ENCODE results near the gene RUNX2.

The RUNX2 gene

GRCh38 chr6:45617441-45617840 is 289.3 kb downstream of the RUNX2 start:
- no peak for DNase-seq (ENCODE audit: low spot score)

DNA sequence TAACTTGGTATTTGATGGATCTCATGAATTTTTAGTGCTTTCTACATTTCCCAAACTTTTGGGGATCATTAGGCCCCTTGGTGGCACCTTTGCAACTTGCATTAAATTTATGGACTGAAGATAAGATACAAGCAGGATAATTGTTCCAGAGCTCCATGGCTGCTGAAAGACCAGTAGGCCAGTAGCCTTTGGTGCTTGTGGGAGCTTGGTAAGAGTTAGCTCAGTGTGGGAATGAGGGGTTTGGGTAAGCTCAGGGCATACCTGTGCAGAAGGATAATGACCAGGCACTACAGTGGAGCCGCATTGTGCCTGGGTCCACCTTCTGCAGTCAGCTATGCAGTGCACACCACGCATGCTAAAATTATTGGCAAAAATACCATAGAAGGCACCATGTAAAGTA is 290.1 kb downstream of the RUNX2 start:
- no peak for DNase-seq (ENCODE audit: low spot score)

DNA sequence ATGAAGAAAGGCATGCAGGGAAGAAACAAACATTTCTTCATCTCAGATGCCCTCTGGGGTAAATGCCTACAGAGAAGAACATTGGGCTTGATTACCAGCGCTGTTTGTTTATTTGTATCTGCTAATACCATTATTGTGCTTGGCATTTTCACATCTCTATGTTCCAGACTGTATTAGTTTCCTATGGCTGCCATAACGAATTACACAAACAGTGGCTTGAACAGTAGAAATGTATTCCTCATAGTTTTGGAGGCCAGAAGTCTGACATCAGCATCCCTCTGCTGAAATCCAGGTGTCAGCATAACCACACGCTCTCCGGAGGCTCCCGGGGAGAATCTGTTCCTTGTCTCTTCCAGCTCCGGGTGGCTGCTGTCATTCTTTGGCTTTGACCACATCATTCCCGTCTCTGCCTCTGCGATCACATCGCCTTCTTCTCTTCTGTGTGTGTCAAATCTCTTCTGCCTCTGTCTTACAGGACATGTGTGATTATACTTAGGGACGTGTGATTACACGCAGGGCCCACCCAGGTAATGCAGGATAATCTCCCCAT is 291.2 kb downstream of the RUNX2 start:
- DNase-seq (ENCODE audit: low spot score) = no peak

DNA sequence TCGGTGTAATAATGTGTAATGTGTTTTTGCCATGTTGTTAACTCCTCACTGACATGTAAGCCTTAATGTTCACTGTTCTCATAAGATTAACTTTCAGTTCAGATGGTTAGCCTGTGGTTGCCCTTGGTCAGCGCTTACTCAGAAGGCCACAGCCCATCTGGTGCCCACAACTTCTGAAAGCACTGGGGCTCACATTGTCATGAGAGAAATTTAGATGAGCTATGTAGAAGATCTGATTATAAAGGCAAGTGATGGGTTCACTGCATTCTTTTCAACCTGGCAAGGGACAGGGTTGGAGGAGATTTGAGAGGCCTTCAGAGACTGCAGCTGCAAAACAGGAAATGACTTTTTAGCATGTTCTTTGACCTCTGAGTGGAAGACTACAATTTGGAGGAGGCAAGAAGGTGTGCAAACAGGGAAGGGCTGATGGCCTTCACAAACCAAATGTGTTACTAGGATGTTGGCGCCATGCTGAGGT is 291.9 kb downstream of the RUNX2 start:
- DNase-seq (ENCODE audit: low spot score) = no peak

GRCh38 chr6:45624228-45624627 is 296.1 kb downstream of the RUNX2 start:
- no peak for DNase-seq (ENCODE audit: low spot score)

GRCh38 chr6:45625191-45625664 is 297.1 kb downstream of the RUNX2 start:
- peak; percentile 32 for DNase-seq (ENCODE audit: low spot score)

DNA sequence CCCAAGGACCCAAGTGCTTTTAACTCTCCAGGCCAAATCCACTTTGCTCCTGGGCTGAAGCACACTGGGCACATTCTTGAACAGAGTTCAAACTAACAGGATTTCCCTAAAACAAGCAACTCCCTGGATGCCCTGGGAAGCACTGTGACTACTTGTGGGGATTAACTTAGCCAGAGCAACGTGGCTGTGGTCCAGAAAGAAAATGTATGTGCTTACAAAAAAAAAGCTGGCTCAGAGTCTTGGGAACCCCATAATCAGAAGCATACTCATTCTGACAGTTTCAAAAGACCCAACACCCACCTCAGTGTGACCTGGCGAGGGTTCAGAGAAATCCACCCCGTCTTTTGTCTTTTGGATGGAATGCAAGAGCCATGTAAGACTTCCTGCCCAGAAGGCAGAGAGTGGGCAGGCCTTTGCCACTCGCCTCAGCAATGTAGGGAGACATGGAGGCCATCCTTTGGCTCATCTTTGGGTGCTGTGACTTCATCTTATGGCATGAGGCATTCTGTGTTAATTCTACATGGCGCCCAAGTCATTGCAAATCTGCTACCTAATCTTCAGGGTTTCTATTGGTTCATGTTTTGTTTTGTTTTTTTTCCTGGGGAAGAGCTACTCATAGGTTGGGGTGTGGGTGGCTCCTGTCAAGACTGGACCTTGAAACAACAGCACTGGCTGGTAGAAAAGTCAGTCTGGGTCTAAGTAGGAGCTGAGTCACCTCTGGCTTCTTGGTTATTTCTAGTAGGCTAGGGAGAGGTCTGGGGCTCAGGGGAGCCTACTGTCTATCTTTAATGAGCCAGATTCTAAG is 298.2 kb downstream of the RUNX2 start:
- peak; percentile 36 for DNase-seq (ENCODE audit: low spot score)

- DNase-seq (ENCODE audit: low spot score) = peak; percentile 21
Observed at GRCh38 chr6:45630314-45630713, 302.2 kb downstream of the RUNX2 start.

DNA sequence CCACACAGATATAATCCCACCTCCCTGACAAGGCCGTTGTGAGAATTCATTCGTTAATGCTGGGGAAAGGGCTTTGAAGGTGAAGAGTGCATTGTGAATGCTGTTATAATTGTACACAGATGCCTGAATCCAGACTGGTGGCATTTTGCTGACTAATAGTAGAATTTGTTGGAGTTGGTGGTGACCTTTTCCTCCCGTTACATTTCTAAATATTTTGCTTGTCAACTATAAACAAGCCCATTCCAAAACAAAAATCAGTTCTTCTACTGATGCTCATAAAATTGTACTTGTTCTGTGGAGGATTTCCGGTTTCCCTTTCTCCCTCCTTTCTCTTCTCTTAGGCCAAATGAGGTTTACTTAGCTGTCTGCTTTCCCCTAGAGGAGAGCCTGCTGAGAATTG is 302.7 kb downstream of the RUNX2 start:
- DNase-seq (ENCODE audit: low spot score) = peak; percentile 49

DNA sequence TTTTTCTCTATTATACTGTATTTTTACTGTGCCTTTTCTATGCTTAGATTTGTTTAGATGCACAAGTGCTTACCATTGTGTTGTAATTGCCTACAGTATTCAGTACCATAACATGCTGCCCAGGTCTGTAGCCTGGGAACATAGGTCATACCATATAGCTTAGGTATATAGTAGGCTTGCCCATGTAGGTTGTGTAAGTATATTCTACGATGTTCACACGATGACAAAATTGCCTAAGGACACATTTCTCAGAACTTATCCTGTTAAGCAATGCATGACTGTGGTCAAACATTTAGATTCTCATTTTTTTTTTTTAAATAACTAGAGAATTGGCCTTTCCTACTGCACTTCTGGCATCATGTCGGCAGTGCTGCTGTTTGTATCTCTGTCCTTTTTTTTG is 303.3 kb downstream of the RUNX2 start:
- DNase-seq (ENCODE audit: low spot score) = no peak

DNA sequence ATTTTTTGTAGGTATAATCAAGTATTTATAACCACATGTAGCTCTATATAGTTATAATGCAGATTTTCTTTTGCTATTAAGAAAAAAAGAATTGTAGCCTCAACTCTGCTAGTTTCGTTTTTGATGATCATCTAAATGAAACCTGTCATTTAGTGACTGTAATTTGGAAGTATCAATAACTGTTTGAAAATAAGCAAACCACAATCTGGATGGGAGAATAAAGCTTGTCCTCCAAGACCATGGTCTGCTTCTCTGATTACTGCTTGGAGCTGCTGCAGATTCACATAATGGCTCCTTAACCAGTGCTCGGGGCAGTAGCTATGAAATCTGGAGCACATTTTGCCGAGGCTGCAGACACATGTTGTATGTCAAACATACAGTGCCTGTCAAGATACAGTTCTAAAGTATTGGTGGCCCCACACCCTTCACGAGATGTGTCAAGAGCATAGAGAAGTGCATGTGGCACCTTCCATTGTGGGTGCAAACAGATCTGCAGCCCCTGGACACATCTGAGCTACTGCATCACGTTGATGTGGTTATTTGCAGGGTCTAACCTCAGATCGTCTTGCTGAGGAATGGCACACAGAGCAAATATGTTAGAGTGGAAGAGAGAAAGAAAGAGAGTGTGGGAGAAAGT is 305.3 kb downstream of the RUNX2 start:
- DNase-seq (ENCODE audit: low spot score) = no peak

GRCh38 chr6:45634231-45634630 is 306.1 kb downstream of the RUNX2 start:
- DNase-seq (ENCODE audit: low spot score) = no peak

DNA sequence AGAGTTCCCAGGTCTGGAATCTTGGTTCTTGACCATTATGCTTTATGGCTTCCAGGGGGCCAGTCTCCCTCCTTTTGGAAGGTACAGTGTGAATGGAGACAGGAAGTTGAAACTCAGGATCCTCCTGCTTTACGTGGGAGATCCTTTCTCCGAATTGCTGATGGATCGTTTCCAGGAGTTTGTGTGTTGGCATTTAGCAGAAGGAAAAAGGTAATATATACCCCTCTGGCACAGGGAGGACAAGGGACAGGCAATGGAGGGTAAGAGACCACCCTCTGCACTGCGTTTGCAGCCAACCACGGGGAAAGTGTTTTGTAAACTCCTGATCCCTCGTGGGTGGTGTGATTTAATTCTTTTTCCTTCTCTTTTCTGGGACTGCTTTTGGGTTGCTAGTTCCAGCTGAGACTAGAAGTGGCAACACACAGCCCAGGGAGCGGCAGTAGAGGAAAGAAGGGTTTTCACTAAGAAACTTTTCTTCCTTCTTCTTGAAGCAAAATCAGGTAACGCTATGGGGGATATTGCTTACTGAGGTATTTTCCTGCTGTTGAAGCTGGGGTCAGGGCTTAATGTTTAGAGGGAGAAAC is 307.2 kb downstream of the RUNX2 start:
- no peak for DNase-seq (ENCODE audit: low spot score)

DNA sequence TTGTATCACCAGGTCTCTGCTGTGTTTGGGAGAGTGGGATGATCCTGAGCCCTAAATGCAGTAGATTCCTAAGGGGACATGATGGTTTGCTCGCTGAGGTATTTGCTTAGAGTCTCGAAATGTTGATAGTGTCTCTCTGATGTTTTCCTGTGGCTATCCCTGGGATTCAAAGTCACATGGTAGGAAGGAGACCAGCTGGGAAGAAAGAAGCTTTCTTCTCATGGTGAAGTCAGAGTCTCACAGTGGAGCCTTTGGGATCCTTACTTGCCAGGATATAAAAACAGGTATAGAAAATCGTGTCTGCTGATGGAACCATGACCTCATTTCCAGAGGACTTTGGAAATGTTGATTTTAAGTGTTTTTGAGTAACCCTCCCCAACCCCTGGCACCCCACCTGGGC is 308.9 kb downstream of the RUNX2 start:
- DNase-seq (ENCODE audit: low spot score) = no peak

- DNase-seq (ENCODE audit: low spot score) = no peak
Observed at GRCh38 chr6:45637611-45638257, 309.6 kb downstream of the RUNX2 start.

GRCh38 chr6:45640081-45640491 is 312.0 kb downstream of the RUNX2 start:
- peak; percentile 78 for DNase-seq (ENCODE audit: low spot score)

GRCh38 chr6:45640811-45641210 is 312.7 kb downstream of the RUNX2 start:
- no peak for DNase-seq (ENCODE audit: low spot score)

GRCh38 chr6:45642331-45643125 is 314.4 kb downstream of the RUNX2 start:
- no peak for DNase-seq (ENCODE audit: low spot score)

DNA sequence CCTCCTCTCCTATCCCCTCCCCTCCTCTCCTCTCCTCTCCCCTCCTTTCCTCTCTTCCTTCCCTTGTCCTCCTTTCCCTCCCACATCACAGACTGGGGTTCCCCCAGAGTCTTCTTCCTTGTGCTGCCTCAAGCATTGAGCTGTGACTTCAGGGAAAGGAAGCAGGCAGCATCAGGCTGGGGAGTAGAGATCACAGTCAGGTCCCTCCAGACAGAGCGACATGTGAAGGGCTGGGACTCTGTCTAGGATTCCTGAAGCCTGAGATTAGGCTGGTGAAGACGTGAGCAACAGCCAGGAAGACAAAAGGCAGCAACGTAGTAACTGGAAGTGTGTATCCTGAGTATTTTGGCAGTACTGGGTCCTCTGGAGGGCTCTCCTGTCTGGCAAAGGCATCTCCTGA is 315.0 kb downstream of the RUNX2 start:
- DNase-seq (ENCODE audit: low spot score) = no peak

- no peak for DNase-seq (ENCODE audit: low spot score)
Observed at GRCh38 chr6:45644720-45645119, 316.6 kb downstream of the RUNX2 start.

GRCh38 chr6:45645302-45645701 is 317.2 kb downstream of the RUNX2 start:
- DNase-seq (ENCODE audit: low spot score) = no peak

Data from AG20443 (cell line).